Smooth muscle cell (in vitro differentiated cells): ENCODE measurements around the gene COX5B. TPM values are rescaled to one million over a fixed set of nuclear protein-coding genes. Genes with fewer than 3 reads are reported as not detected.
"Not testable (repeated sequence)": the region's sequence is repeated elsewhere in the genome, so short reads cannot be mapped to it uniquely, and the experiment has no call there.

ENCODE experiments used
- DNase-seq: peaks from one replicate; lab custom pipeline; 2025; ENCODE audit not compliant: unreplicated experiment; lab: John Stamatoyannopoulos, UW
- H2AFZ ChIP-seq: fragments of 200-600 bp; sonication (generic); 2 replicates; pipeline ENCODE4 v1.6.0; 2016; ENCODE audit warnings: antibody characterized with exemption, low read depth, mild to moderate bottlenecking
- H3F3A ChIP-seq: fragments of 200-600 bp; sonication (generic); 2 replicates; pipeline ENCODE4 v1.6.0; 2017; ENCODE audit warnings: antibody characterized with exemption, low read depth
- H3K27ac ChIP-seq: fragments of 200-600 bp; sonication (generic); 2 replicates; pipeline ENCODE4 v1.5.1; 2016; ENCODE audit warnings: low read depth, mild to moderate bottlenecking
- H3K27me3 ChIP-seq: fragments of 200-600 bp; sonication (generic); 2 replicates; pipeline ENCODE4 v1.6.1; 2016; ENCODE audit warnings: low read depth, mild to moderate bottlenecking
- H3K36me3 ChIP-seq: fragments of 200-600 bp; sonication (generic); 2 replicates; pipeline ENCODE4 v1.5.1; 2016; ENCODE audit warnings: low read depth
- H3K4me1 ChIP-seq: fragments of 200-600 bp; sonication (generic); 2 replicates; pipeline ENCODE4 v1.5.1; 2016; ENCODE audit warnings: low read depth
- H3K4me2 ChIP-seq: fragments of 200-600 bp; sonication (generic); 2 replicates; pipeline ENCODE4 v1.6.0; 2016; ENCODE audit warnings: mild to moderate bottlenecking
- H3K4me3 ChIP-seq: fragments of 200-600 bp; sonication (generic); 2 replicates; pipeline ENCODE4 v1.5.1; 2016; ENCODE audit warnings: mild to moderate bottlenecking
- H3K79me2 ChIP-seq: fragments of 200-600 bp; sonication (generic); 2 replicates; pipeline ENCODE4 v1.6.0; 2016; ENCODE audit warnings: low read depth, mild to moderate bottlenecking
- H3K9ac ChIP-seq: fragments of 200-600 bp; sonication (generic); 2 replicates; pipeline ENCODE4 v1.6.0; 2016; ENCODE audit warnings: low read depth
- H3K9me3 ChIP-seq: fragments of 200-600 bp; sonication (generic); replicated peaks from 2 replicates; pipeline ENCODE4 v1.5.1; 2016; ENCODE audit warnings: low read depth
- H4K20me1 ChIP-seq: fragments of 200-600 bp; sonication (generic); 2 replicates; pipeline ENCODE4 v1.6.0; 2016; ENCODE audit warnings: low read depth
- CTCF ChIP-seq: fragments of 200-600 bp; sonication (generic); IDR thresholded peaks from 2 replicates; pipeline ENCODE4 v1.5.1; 2017; ENCODE audit warnings: borderline replicate concordance, mild to moderate bottlenecking, antibody characterized with exemption; ENCODE audit not compliant: insufficient read depth, poor library complexity, severe bottlenecking
- WGBS: methylation state at CpG from one replicate; pipeline ENCODE4 v1.1.7; 2016; ENCODE audit warnings: low lambda C conversion rate; 5-methylcytosine and 5-hydroxymethylcytosine counted together
- polyA plus RNA-seq: library from polyadenylated mRNA; unstranded; fragments of >200 nt; fragmentation: Nextera tagmentation; extraction: Ambion mirVana; gene quantifications from 2 replicates; pipeline ENCODE4 v1.2.1, GENCODE V29; 2016
- total RNA-seq: library from RNA; depleted of rRNA; stranded (reverse); fragments of >200 nt; gene quantifications from 2 replicates; pipeline ENCODE4 v1.2.3, GENCODE V29; 2014

The COX5B gene
- total and polyA plus RNA-seq, 2 experiments from 2014 or later: 402 to 404 TPM

- not testable (repeated sequence) for H3K27ac ChIP-seq, H3K9me3 ChIP-seq, H3K36me3 ChIP-seq, H3K4me3 ChIP-seq, H4K20me1 ChIP-seq, H3K9ac ChIP-seq, H2AFZ ChIP-seq, H3K4me2 ChIP-seq, H3K4me1 ChIP-seq, H3F3A ChIP-seq, H3K79me2 ChIP-seq, H3K27me3 ChIP-seq, DNase-seq
- 80% methylated on average over 2 of the region's 8 CpGs for WGBS
These were observed 30.1 kb upstream of the COX5B start for GRCh38 chr2:97615746-97616145.

- no peaks in the 10 kb centered on the region for H4K20me1 ChIP-seq
- DNase-seq: no peak
- H3K27me3 ChIP-seq: no peaks in the 10 kb centered on the region
- H3K36me3 ChIP-seq: no peaks in the 10 kb centered on the region
- H3F3A ChIP-seq: no peaks in the 10 kb centered on the region
- H3K27ac ChIP-seq: no peak overlapping the region
- H2AFZ ChIP-seq: no peak overlapping the region
- H3K79me2 ChIP-seq: no peaks in the 10 kb centered on the region
- no peaks in the 10 kb centered on the region for H3K4me1 ChIP-seq
- H3K9ac ChIP-seq: no peak overlapping the region
- H3K4me2 ChIP-seq: no peak overlapping the region
- H3K9me3 ChIP-seq: no peaks in the 10 kb centered on the region
- TF ChIP-seq CTCF: no peak
- H3K4me3 ChIP-seq: no peak overlapping the region
- WGBS: 97% methylated on average over 6 of the region's 6 CpGs
These were observed 28.0 kb upstream of the COX5B start for GRCh38 chr2:97617911-97618310.

- WGBS: 34% methylated on average over 9 of the region's 14 CpGs
- H3K9ac ChIP-seq, H3K27ac ChIP-seq, H4K20me1 ChIP-seq, H3K9me3 ChIP-seq, H3K36me3 ChIP-seq, H2AFZ ChIP-seq, H3K4me3 ChIP-seq, DNase-seq, H3F3A ChIP-seq, H3K27me3 ChIP-seq, H3K4me1 ChIP-seq, H3K79me2 ChIP-seq: not testable (repeated sequence)
- peak overlapping the region; percentile 61 for H3K4me2 ChIP-seq
These were observed 26.7 kb upstream of the COX5B start for GRCh38 chr2:97618939-97619827.

GRCh38 chr2:97620492-97620891 lies 25.4 kb upstream of the COX5B start:
- H3K4me2 ChIP-seq, H3K9me3 ChIP-seq, H3K27me3 ChIP-seq, H3K4me3 ChIP-seq, H3K27ac ChIP-seq, H2AFZ ChIP-seq, H3K9ac ChIP-seq, H3K79me2 ChIP-seq, DNase-seq, H4K20me1 ChIP-seq, H3K4me1 ChIP-seq, H3F3A ChIP-seq, H3K36me3 ChIP-seq: not testable (repeated sequence)
- 83% methylated on average over 1 of the region's 1 CpG for WGBS

GRCh38 chr2:97622976-97623375 lies 22.9 kb upstream of the COX5B start:
- not testable (repeated sequence) for H2AFZ ChIP-seq, H3K9ac ChIP-seq, H3F3A ChIP-seq, H3K4me1 ChIP-seq, H3K4me3 ChIP-seq, DNase-seq, H4K20me1 ChIP-seq, H3K27ac ChIP-seq, H3K27me3 ChIP-seq, H3K36me3 ChIP-seq, H3K9me3 ChIP-seq, H3K79me2 ChIP-seq, H3K4me2 ChIP-seq

- not testable (repeated sequence) for H4K20me1 ChIP-seq, H3K79me2 ChIP-seq, H3K4me3 ChIP-seq, H3K36me3 ChIP-seq, H3K4me2 ChIP-seq, H3K9me3 ChIP-seq, H3K4me1 ChIP-seq, H3F3A ChIP-seq, DNase-seq, H2AFZ ChIP-seq, H3K27me3 ChIP-seq, H3K9ac ChIP-seq, H3K27ac ChIP-seq
- 73% methylated on average over 3 of the region's 8 CpGs for WGBS
These were observed 20.4 kb upstream of the COX5B start for GRCh38 chr2:97625354-97626048.

- not testable (repeated sequence) for H3F3A ChIP-seq, H3K27ac ChIP-seq, H3K27me3 ChIP-seq, DNase-seq, H3K9ac ChIP-seq, H3K4me1 ChIP-seq, H3K36me3 ChIP-seq, H3K9me3 ChIP-seq, H4K20me1 ChIP-seq, H2AFZ ChIP-seq, H3K4me2 ChIP-seq, H3K4me3 ChIP-seq, H3K79me2 ChIP-seq
- WGBS: 77% methylated on average over 8 of the region's 8 CpGs
These were observed 19.8 kb upstream of the COX5B start for GRCh38 chr2:97626049-97626430.
